Measurements from ENCODE around the gene HIVEP3.

DNA sequence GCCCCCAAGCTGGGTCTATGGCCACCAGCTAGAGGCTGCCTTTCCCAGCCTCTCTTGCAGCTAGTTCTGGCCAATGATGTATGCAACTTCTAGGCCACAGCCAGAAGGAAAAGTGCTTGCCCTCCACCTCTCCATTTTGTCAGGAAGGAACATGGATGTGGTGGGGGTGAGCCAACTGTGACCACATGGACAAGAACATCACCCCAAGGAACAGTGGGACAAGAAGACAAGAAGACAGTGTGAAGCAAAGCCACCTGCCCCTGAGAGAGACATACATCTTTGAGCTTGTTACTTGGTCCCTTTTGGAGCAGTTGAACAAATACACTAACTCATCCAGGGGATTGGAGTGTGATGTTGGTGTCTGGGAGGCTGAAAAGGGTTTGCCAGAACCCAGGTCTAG is 328.4 kb downstream of the HIVEP3 start:
- TF ChIP-seq, protein P1, sequence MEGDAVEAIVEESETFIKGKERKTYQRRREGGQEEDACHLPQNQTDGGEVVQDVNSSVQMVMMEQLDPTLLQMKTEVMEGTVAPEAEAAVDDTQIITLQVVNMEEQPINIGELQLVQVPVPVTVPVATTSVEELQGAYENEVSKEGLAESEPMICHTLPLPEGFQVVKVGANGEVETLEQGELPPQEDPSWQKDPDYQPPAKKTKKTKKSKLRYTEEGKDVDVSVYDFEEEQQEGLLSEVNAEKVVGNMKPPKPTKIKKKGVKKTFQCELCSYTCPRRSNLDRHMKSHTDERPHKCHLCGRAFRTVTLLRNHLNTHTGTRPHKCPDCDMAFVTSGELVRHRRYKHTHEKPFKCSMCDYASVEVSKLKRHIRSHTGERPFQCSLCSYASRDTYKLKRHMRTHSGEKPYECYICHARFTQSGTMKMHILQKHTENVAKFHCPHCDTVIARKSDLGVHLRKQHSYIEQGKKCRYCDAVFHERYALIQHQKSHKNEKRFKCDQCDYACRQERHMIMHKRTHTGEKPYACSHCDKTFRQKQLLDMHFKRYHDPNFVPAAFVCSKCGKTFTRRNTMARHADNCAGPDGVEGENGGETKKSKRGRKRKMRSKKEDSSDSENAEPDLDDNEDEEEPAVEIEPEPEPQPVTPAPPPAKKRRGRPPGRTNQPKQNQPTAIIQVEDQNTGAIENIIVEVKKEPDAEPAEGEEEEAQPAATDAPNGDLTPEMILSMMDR (IDR thresholded peaks at IDR 0.05), result no peak
- TF ChIP-seq POLR2AphosphoS5 (IDR thresholded peaks at IDR 0.05; ENCODE audit: low read depth, low read length), result no peak
- no peak for TF ChIP-seq SIN3A (IDR thresholded peaks at IDR 0.05; ENCODE audit: borderline replicate concordance, insufficient read depth, low read depth, low read length)
- TF ChIP-seq, protein P2, sequence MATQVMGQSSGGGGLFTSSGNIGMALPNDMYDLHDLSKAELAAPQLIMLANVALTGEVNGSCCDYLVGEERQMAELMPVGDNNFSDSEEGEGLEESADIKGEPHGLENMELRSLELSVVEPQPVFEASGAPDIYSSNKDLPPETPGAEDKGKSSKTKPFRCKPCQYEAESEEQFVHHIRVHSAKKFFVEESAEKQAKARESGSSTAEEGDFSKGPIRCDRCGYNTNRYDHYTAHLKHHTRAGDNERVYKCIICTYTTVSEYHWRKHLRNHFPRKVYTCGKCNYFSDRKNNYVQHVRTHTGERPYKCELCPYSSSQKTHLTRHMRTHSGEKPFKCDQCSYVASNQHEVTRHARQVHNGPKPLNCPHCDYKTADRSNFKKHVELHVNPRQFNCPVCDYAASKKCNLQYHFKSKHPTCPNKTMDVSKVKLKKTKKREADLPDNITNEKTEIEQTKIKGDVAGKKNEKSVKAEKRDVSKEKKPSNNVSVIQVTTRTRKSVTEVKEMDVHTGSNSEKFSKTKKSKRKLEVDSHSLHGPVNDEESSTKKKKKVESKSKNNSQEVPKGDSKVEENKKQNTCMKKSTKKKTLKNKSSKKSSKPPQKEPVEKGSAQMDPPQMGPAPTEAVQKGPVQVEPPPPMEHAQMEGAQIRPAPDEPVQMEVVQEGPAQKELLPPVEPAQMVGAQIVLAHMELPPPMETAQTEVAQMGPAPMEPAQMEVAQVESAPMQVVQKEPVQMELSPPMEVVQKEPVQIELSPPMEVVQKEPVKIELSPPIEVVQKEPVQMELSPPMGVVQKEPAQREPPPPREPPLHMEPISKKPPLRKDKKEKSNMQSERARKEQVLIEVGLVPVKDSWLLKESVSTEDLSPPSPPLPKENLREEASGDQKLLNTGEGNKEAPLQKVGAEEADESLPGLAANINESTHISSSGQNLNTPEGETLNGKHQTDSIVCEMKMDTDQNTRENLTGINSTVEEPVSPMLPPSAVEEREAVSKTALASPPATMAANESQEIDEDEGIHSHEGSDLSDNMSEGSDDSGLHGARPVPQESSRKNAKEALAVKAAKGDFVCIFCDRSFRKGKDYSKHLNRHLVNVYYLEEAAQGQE (IDR thresholded peaks at IDR 0.05; ENCODE audit: insufficient read depth in 1 of 2, low read depth in 2 of 2, low read length in 1 of 2), result no peak
- no peak for TF ChIP-seq TCF7L2 (IDR thresholded peaks at IDR 0.05; ENCODE audit: low read depth, low read length)

Data from Panc1 (cell line).